Type B pancreatic cell (in vitro differentiated cells): Measurements from ENCODE around the gene IRX4. TPM values are rescaled to one million over a fixed set of nuclear protein-coding genes. Genes with fewer than 3 reads are reported as not detected.

Experiments used
- DNase-seq: peaks from one replicate; pipeline ENCODE4 v3.0.0; 2021; ENCODE audit warnings: mixed read lengths; ENCODE audit not compliant: unreplicated experiment; ENCODE audit errors: extremely low spot score
- H3K27ac Mint-ChIP-seq: 2 replicates; pipeline ENCODE4 v1.8.0; 2021; ENCODE audit warnings: mild to moderate bottlenecking, mixed read lengths
- H3K27me3 Mint-ChIP-seq: 2 replicates; pipeline ENCODE4 v1.8.0; 2021; ENCODE audit warnings: mixed read lengths
- H3K36me3 Mint-ChIP-seq: 2 replicates; pipeline ENCODE4 v1.8.0; 2021; ENCODE audit warnings: mixed read lengths
- H3K4me1 Mint-ChIP-seq: one replicate; pipeline ENCODE4 v1.8.0; 2021; ENCODE audit warnings: mixed read lengths; ENCODE audit not compliant: unreplicated experiment
- H3K4me3 Mint-ChIP-seq: 2 replicates; pipeline ENCODE4 v1.8.0; 2021; ENCODE audit warnings: mild to moderate bottlenecking, mixed read lengths
- H3K9me3 Mint-ChIP-seq: 2 replicates; pipeline ENCODE4 v1.8.0; 2021; ENCODE audit warnings: mixed read lengths
- total RNA-seq: library from RNA; stranded (reverse); gene quantifications from 2 replicates; pipeline ENCODE4 v1.2.1, GENCODE V29; 2021; ENCODE audit warnings: low replicate concordance
- TF ChIP-seq, protein P1 (sequence below): fragments of 200-600 bp; sonication (generic); conservative IDR thresholded peaks from 2 replicates; pipeline ENCODE4 v1.5.0; 2021; ENCODE audit warnings: antibody characterized with exemption, mild to moderate bottlenecking

IRX4 gene
- total RNA-seq, 1 donor from 2014 or later = 1.6 TPM

DNA sequence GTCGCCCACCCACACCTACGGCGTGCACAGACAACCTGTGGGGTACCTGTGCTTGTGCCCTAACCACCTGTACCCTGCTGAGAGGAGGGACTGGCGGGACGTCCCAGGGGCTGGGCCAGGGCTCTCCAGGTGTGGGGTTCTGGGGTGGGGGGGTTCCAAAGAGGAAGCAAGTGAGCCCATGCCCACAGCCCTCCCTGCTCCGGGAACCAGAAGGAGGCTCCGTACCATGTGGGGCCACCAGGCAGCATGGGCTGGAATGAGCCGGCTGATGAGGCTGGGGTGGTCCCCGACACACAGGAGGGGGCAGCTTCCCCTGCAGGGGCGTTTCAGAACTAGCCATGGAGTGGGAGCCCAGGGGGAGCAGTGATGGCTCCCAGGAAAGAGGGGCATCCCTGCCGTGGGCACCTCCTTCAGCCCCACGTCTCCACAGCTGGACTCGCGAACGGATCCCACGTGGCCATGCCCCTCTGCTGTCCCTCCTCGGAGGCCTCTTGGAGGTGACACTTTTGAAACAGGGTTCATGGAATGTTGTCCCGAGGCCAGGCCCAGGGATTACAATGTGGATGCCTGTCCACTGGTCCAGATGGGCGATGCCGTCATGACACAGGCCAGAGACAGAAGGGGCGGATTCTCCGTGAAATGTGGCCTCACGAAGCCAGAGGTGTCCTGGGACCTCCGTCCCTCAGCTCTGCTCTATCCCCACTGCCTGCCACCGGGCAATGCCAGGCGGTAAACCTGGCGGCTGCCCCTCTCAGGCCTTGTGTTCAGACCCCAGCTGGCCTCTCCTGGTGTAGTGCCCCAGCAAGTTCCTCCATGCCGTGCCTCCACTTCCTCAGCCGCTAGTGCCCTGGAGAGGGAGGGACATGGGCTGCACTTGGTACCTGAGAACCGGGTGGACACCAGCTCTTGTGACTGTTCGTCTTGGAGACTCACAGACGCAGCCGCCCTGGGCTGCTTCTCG is 33.6 kb upstream of the IRX4 start:
- Mint-ChIP-seq H3K36me3 (no peaks in the 10 kb centered on the region), H3K4me1 (no peaks in the 10 kb centered on the region), H3K27ac (no peak overlapping the region), H3K4me3 (no peak overlapping the region), H3K27me3 (peaks cover 32% of the 10 kb centered on the region), H3K9me3 (no peaks in the 10 kb centered on the region)
- no peak for DNase-seq
- TF ChIP-seq, protein P1, sequence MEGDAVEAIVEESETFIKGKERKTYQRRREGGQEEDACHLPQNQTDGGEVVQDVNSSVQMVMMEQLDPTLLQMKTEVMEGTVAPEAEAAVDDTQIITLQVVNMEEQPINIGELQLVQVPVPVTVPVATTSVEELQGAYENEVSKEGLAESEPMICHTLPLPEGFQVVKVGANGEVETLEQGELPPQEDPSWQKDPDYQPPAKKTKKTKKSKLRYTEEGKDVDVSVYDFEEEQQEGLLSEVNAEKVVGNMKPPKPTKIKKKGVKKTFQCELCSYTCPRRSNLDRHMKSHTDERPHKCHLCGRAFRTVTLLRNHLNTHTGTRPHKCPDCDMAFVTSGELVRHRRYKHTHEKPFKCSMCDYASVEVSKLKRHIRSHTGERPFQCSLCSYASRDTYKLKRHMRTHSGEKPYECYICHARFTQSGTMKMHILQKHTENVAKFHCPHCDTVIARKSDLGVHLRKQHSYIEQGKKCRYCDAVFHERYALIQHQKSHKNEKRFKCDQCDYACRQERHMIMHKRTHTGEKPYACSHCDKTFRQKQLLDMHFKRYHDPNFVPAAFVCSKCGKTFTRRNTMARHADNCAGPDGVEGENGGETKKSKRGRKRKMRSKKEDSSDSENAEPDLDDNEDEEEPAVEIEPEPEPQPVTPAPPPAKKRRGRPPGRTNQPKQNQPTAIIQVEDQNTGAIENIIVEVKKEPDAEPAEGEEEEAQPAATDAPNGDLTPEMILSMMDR = no peak

GRCh38 chr5:1915316-1915715 is 32.6 kb upstream of the IRX4 start:
- H3K36me3 Mint-ChIP-seq = no peaks in the 10 kb centered on the region
- no peak overlapping the region for H3K4me3 Mint-ChIP-seq
- H3K9me3 Mint-ChIP-seq = no peaks in the 10 kb centered on the region
- peaks cover 29% of the 10 kb centered on the region for H3K27me3 Mint-ChIP-seq
- H3K27ac Mint-ChIP-seq = no peak overlapping the region
- TF ChIP-seq, protein P1 = no peak
- DNase-seq = no peak
- H3K4me1 Mint-ChIP-seq = no peaks in the 10 kb centered on the region

DNA sequence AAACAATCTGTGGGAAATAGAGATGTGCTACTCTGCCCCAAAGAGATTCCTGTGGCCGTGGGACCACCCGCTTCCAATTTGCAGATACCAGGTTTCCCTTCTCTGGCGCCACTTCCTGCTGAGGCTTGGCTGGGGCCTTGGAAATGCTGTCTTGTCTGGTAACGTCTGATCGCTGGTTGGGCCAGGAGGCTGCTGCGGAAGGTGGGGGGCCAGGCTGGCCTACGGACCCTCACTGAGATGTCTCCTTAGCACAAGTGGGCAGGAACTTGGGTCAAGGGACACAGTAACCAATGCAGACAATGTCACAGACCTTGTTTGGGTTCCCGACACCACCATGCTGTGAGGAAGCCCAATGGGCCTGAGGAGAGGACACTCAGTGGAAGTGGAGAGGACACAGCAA is 31.7 kb upstream of the IRX4 start:
- Mint-ChIP-seq H3K27me3 (peaks cover 30% of the 10 kb centered on the region), H3K4me3 (no peak overlapping the region), H3K9me3 (no peaks in the 10 kb centered on the region), H3K36me3 (no peaks in the 10 kb centered on the region), H3K27ac (no peak overlapping the region), H3K4me1 (no peaks in the 10 kb centered on the region)
- TF ChIP-seq, protein P1 = no peak
- DNase-seq = no peak

DNA sequence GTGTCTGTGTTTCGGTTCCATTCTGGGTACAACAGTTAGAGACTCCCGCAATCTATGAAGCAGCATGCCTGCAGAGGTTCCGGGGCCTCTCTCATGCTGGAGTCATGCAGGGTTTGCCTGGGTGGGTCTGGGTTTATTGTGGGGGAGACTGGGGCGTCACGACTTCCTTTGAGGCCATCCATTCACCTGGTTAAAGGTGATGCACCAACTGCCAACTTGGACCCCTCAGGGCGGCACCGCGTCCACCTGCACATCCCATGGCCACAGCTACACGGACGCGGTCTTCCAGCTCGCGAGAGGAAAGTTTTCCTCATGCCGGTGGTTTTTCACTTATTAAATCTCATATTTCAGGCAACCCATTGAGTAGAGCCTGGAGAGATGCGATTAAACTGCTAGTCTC is 30.9 kb upstream of the IRX4 start:
- H3K4me3 Mint-ChIP-seq = no peak overlapping the region
- no peak for DNase-seq
- H3K9me3 Mint-ChIP-seq = no peaks in the 10 kb centered on the region
- TF ChIP-seq, protein P1 = no peak
- no peak overlapping the region for H3K27ac Mint-ChIP-seq
- H3K27me3 Mint-ChIP-seq = peaks cover 23% of the 10 kb centered on the region
- H3K36me3 Mint-ChIP-seq = no peaks in the 10 kb centered on the region
- no peaks in the 10 kb centered on the region for H3K4me1 Mint-ChIP-seq

DNA sequence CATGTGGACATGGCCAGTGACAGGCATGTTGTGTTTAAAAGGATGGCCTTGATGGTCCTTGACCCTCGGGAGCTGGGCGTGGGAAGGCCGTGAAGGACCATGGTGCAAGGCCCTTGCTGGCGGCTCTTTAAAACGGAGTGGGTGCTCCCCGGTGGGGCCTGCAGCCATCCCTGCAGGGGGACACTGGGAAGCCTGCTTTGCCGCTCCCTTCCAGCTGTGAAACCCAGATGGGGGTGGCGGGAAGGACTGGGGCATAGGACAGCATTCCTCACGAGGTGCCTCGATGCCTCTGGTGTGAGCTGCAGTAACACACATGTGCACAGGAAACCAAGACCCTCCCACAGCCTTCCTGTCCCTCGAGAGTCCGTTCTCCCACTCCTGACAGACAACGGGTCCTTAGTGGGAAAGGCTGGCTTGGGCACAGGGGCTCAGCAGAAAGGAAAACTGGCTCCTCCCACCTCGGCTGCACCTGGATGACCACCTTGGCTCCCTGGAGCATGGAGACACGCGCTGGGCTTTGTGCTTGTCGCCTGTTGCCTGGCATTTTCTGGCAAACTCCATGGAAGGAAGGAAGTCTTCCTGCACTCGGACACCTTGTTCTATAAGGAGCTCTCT is 30.3 kb upstream of the IRX4 start:
- TF ChIP-seq, protein P1 = no peak
- Mint-ChIP-seq H3K9me3 (no peaks in the 10 kb centered on the region), H3K36me3 (no peaks in the 10 kb centered on the region), H3K27me3 (peaks cover 23% of the 10 kb centered on the region), H3K4me3 (no peak overlapping the region), H3K27ac (no peak overlapping the region), H3K4me1 (no peaks in the 10 kb centered on the region)
- no peak for DNase-seq
